HG02852 (cell line): ENCODE results near the gene SEZ6L2.
"Not testable (repeated sequence)": the region's sequence is repeated elsewhere in the genome, so short reads cannot be mapped to it uniquely, and the experiment has no call there.

ENCODE experiments used
- ATAC-seq: cut with Tn5 transposase; IDR thresholded peaks from one replicate; pipeline ENCODE4 v1.9.1; 2021; ENCODE audit warnings: mild to moderate bottlenecking, moderate library complexity; ENCODE audit not compliant: unreplicated experiment

SEZ6L2 gene

GRCh38 chr16:29899516-29900101 is at the start of gene SEZ6L2:
Gene SEZ6L2 (minus strand): TSS chr16:29899550. CDS start chr16:29899019, 531 bp downstream.
- no peak for ATAC-seq

GRCh38 chr16:29947897-29948296 is 48.5 kb upstream of the SEZ6L2 start:
- no peak for ATAC-seq

GRCh38 chr16:29943846-29944799 is 44.8 kb upstream of the SEZ6L2 start:
- no peak for ATAC-seq

DNA sequence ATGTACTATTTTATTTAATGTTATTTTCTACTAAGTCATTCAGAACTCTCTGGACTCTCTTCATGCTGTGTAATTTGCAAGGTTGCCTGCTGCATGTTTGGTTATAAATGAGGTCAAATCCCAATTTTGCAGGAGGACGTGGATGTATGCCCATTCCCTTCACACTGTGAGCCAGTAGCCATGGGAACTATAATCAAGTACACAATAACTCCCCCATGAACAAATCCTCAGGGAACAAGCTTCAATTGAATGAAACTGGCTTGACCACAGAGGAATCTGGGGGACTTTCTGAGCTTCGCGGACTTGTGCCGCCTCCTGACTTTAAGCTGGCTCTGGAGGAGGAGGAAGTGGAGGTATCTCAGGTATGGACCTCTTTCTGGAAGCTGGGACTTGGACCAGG is 41.3 kb upstream of the SEZ6L2 start:
- no peak for ATAC-seq

DNA sequence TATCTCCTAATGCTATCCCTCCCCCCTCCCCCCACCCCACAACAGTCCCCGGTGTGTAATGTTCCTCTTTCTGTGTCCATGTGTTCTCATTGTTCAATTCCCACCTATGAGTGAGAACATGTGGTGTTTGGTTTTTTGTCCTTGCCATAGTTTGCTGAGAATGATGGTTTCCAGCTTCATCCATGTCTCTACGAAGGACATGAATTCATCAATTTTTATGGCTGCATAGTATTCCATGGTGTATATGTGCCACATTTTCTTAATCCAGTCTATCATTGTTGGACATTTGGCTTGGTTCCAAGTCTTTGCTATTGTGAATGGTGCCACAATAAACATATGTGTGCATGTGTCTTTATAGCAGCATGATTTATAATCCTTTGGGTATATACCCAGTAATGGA is 32.4 kb upstream of the SEZ6L2 start:
- ATAC-seq, result not testable (repeated sequence)

GRCh38 chr16:29927070-29927905 is 27.9 kb upstream of the SEZ6L2 start:
- no peak for ATAC-seq

GRCh38 chr16:29926711-29927052 is 27.3 kb upstream of the SEZ6L2 start:
- ATAC-seq, result no peak

GRCh38 chr16:29925781-29926710 is 26.7 kb upstream of the SEZ6L2 start, which contains the start of gene KCTD13:
Gene KCTD13 (minus strand): TSS chr16:29926226. CDS start chr16:29926033, 193 bp downstream.
- ATAC-seq, result peak; percentile 75

GRCh38 chr16:29925105-29925756 is 25.9 kb upstream of the SEZ6L2 start:
- no peak for ATAC-seq

GRCh38 chr16:29922986-29923501 is 23.7 kb upstream of the SEZ6L2 start:
- ATAC-seq, result no peak

DNA sequence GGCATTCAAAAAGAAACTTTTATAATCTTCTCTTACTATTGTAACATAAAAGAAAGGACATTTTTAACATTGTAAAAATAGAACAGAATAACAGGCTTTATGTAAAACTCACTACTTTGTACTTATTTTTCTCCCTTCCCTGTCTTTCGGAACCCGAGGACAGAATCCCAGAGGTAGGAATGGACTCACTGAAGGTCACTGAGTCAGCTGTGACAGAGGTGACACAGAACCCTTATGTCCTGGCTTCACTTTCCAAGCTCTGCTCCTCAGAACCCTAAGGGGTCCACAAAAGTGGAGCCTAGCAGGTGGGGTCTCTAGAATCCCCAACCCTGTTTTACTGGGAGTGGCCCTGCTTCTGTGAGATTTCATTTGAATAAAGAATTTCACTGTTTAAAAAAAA is 23.0 kb upstream of the SEZ6L2 start:
- ATAC-seq, result no peak

- ATAC-seq, result no peak
These were observed 21.7 kb upstream of the SEZ6L2 start for GRCh38 chr16:29921034-29921385.

GRCh38 chr16:29920288-29921033 is 21.1 kb upstream of the SEZ6L2 start:
- ATAC-seq, result no peak

DNA sequence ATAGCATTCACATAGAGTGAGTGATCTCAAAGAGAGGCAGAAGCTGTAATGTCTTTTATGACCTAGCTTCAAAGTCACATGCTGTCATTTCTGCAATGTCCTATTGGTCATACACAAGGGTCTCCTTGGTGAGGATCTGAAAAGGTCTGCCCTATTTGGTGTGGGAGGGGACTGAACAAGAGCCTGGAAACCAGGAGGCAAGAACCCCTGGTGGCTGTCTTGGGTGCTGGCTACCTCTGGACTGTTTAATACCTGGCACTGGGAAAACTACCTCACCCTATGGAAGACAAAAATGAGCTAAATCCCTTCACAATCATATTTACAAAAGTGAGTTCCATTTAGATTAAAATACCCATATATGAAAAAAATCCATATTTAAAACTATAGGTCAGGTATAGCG is 17.6 kb upstream of the SEZ6L2 start:
- ATAC-seq, result no peak

- ATAC-seq, result no peak
These were observed 16.4 kb upstream of the SEZ6L2 start for GRCh38 chr16:29915590-29916247.

GRCh38 chr16:29913514-29913913 is 14.2 kb upstream of the SEZ6L2 start:
- no peak for ATAC-seq

DNA sequence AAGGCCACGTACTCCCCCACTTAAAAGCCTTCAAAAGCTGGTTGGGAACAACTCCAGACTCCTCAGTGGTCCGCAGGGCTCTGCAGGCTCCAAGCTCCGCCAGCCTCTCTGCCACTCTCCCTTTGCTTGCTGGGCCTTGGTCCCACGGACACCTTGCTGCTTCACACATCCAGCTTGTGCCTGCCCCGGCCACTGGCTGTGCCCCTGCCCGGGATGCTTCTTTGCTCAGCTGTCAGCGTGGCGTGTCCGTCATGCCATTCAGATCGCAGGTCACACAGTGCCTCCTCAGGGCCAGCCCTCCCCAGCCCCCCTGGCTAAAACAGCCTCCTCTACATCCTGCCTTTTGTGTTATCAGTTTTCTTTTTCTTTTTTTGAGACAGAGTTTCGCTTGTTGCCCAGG is 12.7 kb upstream of the SEZ6L2 start:
- no peak for ATAC-seq

GRCh38 chr16:29911676-29912010 is 12.3 kb upstream of the SEZ6L2 start:
- no peak for ATAC-seq
